B cell (primary cell): ENCODE data around the gene TMPRSS13.
"Not testable (repeated sequence)": the region's sequence is repeated elsewhere in the genome, so short reads cannot be mapped to it uniquely, and the experiment has no call there.

Experiments used
- EZH2 ChIP-seq: IDR thresholded peaks from 2 replicates; pipeline ENCODE4 v1.6.1; 2012; ENCODE audit warnings: borderline replicate concordance, low read depth, mild to moderate bottlenecking, moderate library complexity, low read length; ENCODE audit not compliant: insufficient read depth, poor library complexity, severe bottlenecking
- TF ChIP-seq, protein P1 (sequence below): fragments of 200-600 bp; IDR thresholded peaks from one replicate; pipeline ENCODE4 v1.8.0; 2022; ENCODE audit warnings: antibody characterized with exemption, mild to moderate bottlenecking

DNA sequence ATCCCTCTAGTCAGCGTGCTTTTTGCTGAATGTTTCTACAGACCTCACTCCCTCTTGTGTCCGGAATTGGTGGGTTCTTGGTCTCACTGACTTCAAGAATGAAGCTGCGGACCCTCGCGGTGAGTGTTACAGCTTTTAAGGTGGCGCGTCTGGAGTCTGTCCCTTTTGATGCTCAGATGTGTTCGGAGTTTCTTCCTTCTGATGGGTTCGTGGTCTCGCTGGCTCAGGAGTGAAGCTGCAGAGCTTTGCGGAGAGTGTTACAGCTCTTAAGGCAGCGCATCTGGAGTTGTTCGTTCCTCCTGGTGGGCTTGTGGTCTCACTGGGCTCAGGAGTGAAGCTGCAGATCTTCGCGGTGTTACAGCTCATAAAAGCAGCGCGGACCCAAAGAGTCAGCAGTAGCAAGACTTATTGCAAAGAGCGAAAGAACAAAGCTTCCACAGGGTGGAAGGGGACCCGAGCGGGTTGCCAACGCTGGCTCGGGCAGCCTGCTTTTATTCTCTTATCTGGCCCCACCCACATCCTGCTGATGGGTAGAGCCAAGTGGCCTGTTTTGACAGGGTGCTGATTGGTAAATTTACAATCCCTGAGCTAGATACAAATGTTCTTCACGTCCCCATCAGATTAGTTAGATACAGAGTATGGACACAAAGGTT lies 48.5 kb upstream of the TMPRSS13 start:
- TF ChIP-seq, protein P1, sequence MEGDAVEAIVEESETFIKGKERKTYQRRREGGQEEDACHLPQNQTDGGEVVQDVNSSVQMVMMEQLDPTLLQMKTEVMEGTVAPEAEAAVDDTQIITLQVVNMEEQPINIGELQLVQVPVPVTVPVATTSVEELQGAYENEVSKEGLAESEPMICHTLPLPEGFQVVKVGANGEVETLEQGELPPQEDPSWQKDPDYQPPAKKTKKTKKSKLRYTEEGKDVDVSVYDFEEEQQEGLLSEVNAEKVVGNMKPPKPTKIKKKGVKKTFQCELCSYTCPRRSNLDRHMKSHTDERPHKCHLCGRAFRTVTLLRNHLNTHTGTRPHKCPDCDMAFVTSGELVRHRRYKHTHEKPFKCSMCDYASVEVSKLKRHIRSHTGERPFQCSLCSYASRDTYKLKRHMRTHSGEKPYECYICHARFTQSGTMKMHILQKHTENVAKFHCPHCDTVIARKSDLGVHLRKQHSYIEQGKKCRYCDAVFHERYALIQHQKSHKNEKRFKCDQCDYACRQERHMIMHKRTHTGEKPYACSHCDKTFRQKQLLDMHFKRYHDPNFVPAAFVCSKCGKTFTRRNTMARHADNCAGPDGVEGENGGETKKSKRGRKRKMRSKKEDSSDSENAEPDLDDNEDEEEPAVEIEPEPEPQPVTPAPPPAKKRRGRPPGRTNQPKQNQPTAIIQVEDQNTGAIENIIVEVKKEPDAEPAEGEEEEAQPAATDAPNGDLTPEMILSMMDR: not testable (repeated sequence)
- TF ChIP-seq EZH2: not testable (repeated sequence)
